Neural cell (in vitro differentiated cells): ENCODE data around the gene PEF1. TPM values are rescaled to one million over a fixed set of nuclear protein-coding genes. Genes with fewer than 3 reads are reported as not detected.

ENCODE experiments used
- H2AFZ ChIP-seq: fragments of 200-600, 300-800 bp; sonication (generic), shearing (Covaris generic); 2 replicates; pipeline ENCODE4 v1.6.0; 2014; ENCODE audit warnings: low read depth, mild to moderate bottlenecking, antibody characterized with exemption, low read length, moderate library complexity
- H3F3A ChIP-seq: fragments of 200-600 bp; shearing (Covaris generic); 2 replicates; pipeline ENCODE4 v1.6.1; 2016; ENCODE audit warnings: mild to moderate bottlenecking, moderate library complexity, mixed read lengths, antibody characterized with exemption, low read length; ENCODE audit not compliant: insufficient read depth, poor library complexity, severe bottlenecking
- H3K27ac ChIP-seq: fragments of 200-600, 300-800 bp; sonication (generic), shearing (Covaris generic); 2 replicates; pipeline ENCODE4 v1.5.1; 2014; ENCODE audit warnings: mild to moderate bottlenecking, low read length, moderate library complexity
- H3K27me3 ChIP-seq: fragments of 300-800, 200-600 bp; sonication (generic), shearing (Covaris generic); 2 replicates; pipeline ENCODE4 v1.6.0; 2014; ENCODE audit warnings: mild to moderate bottlenecking, low read depth, low read length, moderate library complexity; ENCODE audit not compliant: insufficient read depth
- H3K36me3 ChIP-seq: fragments of 300-800, 200-600 bp; sonication (generic), shearing (Covaris generic); 2 replicates; pipeline ENCODE4 v1.5.1; 2014; ENCODE audit warnings: mild to moderate bottlenecking, antibody characterized with exemption, low read length, moderate library complexity; ENCODE audit not compliant: insufficient read depth
- H3K4me2 ChIP-seq: fragments of 300-800, 200-600 bp; sonication (generic), shearing (Covaris generic); 2 replicates; pipeline ENCODE4 v1.6.0; 2014; ENCODE audit warnings: mild to moderate bottlenecking, low read length
- H3K4me3 ChIP-seq: fragments of 300-800, 200-600 bp; sonication (generic), shearing (Covaris generic); 2 replicates; pipeline ENCODE4 v1.5.1; 2014; ENCODE audit warnings: mild to moderate bottlenecking, low read length, moderate library complexity
- H3K79me2 ChIP-seq: fragments of 200-600 bp; shearing (Covaris generic); replicated peaks from 2 replicates; pipeline ENCODE4 v1.6.0; 2014; ENCODE audit warnings: mild to moderate bottlenecking, low read length, moderate library complexity; ENCODE audit not compliant: insufficient read depth
- H3K9ac ChIP-seq: fragments of 300-800, 200-600 bp; sonication (generic), shearing (Covaris generic); 2 replicates; pipeline ENCODE4 v1.6.1; 2016; ENCODE audit warnings: mild to moderate bottlenecking, low read length, mixed read lengths
- H3K9me2 ChIP-seq: fragments of 200-600 bp; shearing (Covaris generic); 2 replicates; pipeline ENCODE4 v1.6.1; 2016; ENCODE audit warnings: mild to moderate bottlenecking, low read length, mixed read lengths; ENCODE audit not compliant: insufficient read depth
- H3K9me3 ChIP-seq: fragments of 200-600, 300-800 bp; sonication (generic), shearing (Covaris generic); 2 replicates; pipeline ENCODE4 v1.6.1; 2016; ENCODE audit warnings: mild to moderate bottlenecking, mixed run types, low read length, moderate library complexity, mixed read lengths
- H4K20me1 ChIP-seq: fragments of 200-600 bp; shearing (Covaris generic); 2 replicates; pipeline ENCODE4 v1.6.1; 2016; ENCODE audit warnings: mild to moderate bottlenecking, mixed run types; ENCODE audit not compliant: insufficient read depth
- CTCF ChIP-seq: fragments of 450-650 bp; IDR thresholded peaks from 2 replicates; pipeline ENCODE4 v1.5.1; 2014; ENCODE audit warnings: antibody characterized with exemption, mild to moderate bottlenecking, moderate library complexity; ENCODE audit not compliant: poor library complexity, severe bottlenecking
- EP300 ChIP-seq: fragments of 450-650 bp; conservative IDR thresholded peaks from 2 replicates; pipeline ENCODE4 v1.6.1; 2014; ENCODE audit warnings: antibody characterized with exemption, mild to moderate bottlenecking, moderate library complexity; ENCODE audit not compliant: poor library complexity, severe bottlenecking
- EZH2 ChIP-seq: fragments of 200-600, 300-800 bp; shearing (Covaris generic), sonication (generic); IDR thresholded peaks from 2 replicates; pipeline ENCODE4 v1.6.1; 2014; ENCODE audit warnings: antibody characterized with exemption, low read length, borderline replicate concordance, mild to moderate bottlenecking; ENCODE audit not compliant: insufficient read depth, poor library complexity, severe bottlenecking
- MXI1 ChIP-seq: fragments of 450-650 bp; conservative IDR thresholded peaks from 2 replicates; pipeline ENCODE4 v1.6.1; 2014; ENCODE audit warnings: antibody characterized with exemption, mild to moderate bottlenecking; ENCODE audit not compliant: poor library complexity, severe bottlenecking
- POLR2AphosphoS5 ChIP-seq: IDR thresholded peaks from 2 replicates; pipeline ENCODE4 v1.6.1; 2012
- RAD21 ChIP-seq: fragments of 450-650 bp; conservative IDR thresholded peaks from 2 replicates; pipeline ENCODE4 v1.6.1; 2014; ENCODE audit warnings: antibody characterized with exemption, mild to moderate bottlenecking, moderate library complexity
- SMC3 ChIP-seq: fragments of 450-650 bp; conservative IDR thresholded peaks from 2 replicates; pipeline ENCODE4 v1.6.1; 2014; ENCODE audit warnings: antibody characterized with exemption, mild to moderate bottlenecking, moderate library complexity; ENCODE audit not compliant: poor library complexity
- TAF1 ChIP-seq: IDR thresholded peaks from 2 replicates; pipeline ENCODE4 v1.6.1; 2012; ENCODE audit warnings: low read depth
- polyA plus RNA-seq: library from polyadenylated mRNA; depleted of rRNA; stranded (reverse); fragments of >200 nt; gene quantifications from 2 replicates; pipeline ENCODE4 v1.2.3, GENCODE V29; 2014
- TF ChIP-seq, protein P1 (sequence below): IDR thresholded peaks from 2 replicates; pipeline ENCODE4 v1.6.1; 2012; ENCODE audit warnings: borderline replicate concordance

PEF1 gene
- polyA plus RNA-seq, 1 donor from 2014 or later = 48.2 TPM

DNA sequence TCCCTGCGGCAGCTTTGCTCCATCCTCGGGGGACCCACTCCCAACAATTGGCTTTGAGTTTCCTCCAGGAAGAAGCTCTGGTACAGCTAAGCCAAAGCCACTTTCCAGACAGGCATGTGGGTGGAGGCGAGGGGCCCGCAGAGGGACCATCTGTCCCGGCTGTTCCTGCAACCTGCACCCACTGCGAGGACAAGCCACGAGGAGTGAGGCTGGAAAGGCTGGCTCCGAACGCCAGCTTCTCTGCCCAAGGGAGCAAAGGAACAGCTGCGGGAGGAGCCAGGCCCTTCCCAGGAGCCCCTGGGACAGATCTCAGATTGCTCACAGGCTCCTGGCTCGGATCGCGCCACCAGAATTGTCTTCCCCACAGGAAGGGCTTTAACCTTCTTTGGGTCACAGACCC, 28.3 kb upstream of the PEF1 start:
- H3K27me3 ChIP-seq = no peaks in the 10 kb centered on the region
- H3F3A ChIP-seq = no peaks in the 10 kb centered on the region
- H2AFZ ChIP-seq = no peak overlapping the region
- H3K4me2 ChIP-seq = no peak overlapping the region
- H3K9ac ChIP-seq = no peak overlapping the region
- H3K4me3 ChIP-seq = no peak overlapping the region
- H3K36me3 ChIP-seq = no peaks in the 10 kb centered on the region
- TF ChIP-seq SMC3 (no peak), RAD21 (no peak), CTCF (no peak)
- TF ChIP-seq, protein P1, sequence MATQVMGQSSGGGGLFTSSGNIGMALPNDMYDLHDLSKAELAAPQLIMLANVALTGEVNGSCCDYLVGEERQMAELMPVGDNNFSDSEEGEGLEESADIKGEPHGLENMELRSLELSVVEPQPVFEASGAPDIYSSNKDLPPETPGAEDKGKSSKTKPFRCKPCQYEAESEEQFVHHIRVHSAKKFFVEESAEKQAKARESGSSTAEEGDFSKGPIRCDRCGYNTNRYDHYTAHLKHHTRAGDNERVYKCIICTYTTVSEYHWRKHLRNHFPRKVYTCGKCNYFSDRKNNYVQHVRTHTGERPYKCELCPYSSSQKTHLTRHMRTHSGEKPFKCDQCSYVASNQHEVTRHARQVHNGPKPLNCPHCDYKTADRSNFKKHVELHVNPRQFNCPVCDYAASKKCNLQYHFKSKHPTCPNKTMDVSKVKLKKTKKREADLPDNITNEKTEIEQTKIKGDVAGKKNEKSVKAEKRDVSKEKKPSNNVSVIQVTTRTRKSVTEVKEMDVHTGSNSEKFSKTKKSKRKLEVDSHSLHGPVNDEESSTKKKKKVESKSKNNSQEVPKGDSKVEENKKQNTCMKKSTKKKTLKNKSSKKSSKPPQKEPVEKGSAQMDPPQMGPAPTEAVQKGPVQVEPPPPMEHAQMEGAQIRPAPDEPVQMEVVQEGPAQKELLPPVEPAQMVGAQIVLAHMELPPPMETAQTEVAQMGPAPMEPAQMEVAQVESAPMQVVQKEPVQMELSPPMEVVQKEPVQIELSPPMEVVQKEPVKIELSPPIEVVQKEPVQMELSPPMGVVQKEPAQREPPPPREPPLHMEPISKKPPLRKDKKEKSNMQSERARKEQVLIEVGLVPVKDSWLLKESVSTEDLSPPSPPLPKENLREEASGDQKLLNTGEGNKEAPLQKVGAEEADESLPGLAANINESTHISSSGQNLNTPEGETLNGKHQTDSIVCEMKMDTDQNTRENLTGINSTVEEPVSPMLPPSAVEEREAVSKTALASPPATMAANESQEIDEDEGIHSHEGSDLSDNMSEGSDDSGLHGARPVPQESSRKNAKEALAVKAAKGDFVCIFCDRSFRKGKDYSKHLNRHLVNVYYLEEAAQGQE = no peak
- no peak overlapping the region for H3K27ac ChIP-seq
- H3K9me2 ChIP-seq = no peaks in the 10 kb centered on the region
- no peaks in the 10 kb centered on the region for H3K9me3 ChIP-seq
- no peaks in the 10 kb centered on the region for H4K20me1 ChIP-seq
- H3K79me2 ChIP-seq = no peaks in the 10 kb centered on the region

DNA sequence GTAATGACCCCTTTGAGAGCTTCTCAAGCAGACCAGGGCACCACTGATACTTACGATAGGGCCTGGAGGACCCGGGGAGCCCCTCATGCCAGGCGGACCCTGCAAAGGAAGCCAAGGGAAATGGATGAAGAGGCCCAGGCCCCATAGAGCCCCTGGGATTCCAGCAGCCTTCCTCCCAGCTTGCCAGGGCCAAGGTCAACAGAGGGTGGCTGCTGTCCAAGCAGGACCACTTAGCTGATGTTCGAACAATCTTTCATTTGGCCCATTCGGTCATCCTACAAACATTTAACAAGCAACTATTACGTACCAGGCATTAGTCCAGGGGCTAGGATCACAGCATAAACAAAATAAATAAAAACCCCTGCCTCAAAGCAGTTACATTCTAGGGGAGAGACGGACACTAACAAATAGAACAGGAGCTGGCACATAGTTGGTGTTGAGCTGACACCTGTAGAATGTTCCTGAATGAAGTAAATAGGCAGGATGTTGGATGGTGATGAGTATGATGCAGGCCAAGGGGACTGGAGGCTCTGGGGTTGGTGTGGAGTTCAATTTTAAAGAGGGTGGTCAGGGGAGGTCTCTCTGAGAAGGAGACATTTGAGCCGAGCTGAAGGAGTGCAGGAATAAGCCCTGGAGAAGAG, 27.0 kb upstream of the PEF1 start:
- TF ChIP-seq RAD21 = no peak
- TF ChIP-seq, protein P1 = no peak
- TF ChIP-seq EP300 = no peak
- TF ChIP-seq MXI1 = no peak
- no peak for TF ChIP-seq EZH2
- TF ChIP-seq TAF1 = no peak
- TF ChIP-seq CTCF = no peak
- no peak for TF ChIP-seq POLR2AphosphoS5
- Histone ChIP-seq H3K79me2 (no peaks in the 10 kb centered on the region), H3K9me3 (no peaks in the 10 kb centered on the region), H3K36me3 (no peaks in the 10 kb centered on the region), H3K4me3 (no peak overlapping the region), H3K27me3 (no peaks in the 10 kb centered on the region), H3K27ac (no peak overlapping the region), H2AFZ (no peak overlapping the region), H3F3A (no peaks in the 10 kb centered on the region), H3K9me2 (no peaks in the 10 kb centered on the region), H3K9ac (no peak overlapping the region), H3K4me2 (no peak overlapping the region), H4K20me1 (no peaks in the 10 kb centered on the region)
